ENCODE measurements around the gene TOR3A.

Gene TOR3A

DNA sequence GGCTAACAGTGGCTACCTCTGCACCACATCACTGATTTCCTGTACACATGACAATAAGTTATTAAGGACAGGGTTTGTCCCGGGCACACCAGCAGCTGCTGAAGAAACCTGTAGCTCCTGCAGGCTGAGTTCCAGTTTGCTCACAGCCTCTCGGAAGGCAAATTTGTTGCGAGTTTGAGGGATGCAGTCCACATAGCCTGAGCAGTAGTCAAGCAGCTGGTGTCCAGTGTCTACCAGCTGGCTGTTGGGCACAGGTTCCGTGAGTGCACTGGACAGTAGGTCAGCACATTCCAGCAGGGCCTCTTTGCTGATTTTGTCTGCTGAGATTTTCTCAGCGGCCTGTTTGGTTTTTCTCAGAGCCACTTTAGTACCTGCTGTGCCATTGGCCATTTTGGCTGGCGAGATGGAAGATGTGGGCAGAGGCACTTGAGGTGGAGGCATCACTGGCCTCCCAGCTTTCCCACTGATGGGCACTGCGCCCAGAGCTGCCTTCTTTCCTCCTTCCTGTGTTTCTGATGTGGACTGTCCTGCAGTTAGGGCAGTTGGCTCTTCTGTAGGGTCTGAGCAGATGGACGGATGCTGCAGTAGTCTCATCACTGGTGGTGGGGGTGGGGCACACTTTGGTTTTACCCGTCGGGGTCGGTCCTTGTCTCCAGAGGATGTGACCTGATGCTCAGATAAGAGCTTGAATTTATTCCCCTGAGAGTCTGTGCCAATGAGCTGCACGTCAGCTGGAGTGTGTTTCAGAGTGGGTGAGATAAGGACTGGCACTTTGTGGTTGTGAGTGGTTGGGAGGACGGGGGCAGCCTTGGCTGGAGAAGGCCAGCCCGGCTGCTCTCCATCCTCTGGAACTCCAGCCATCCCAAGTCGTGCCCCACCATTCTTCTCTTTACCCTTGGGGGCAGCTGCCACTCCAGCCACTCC, 26.1 kb downstream of the TOR3A start:
- Mint-ChIP-seq H3K27ac (peak overlapping the region; percentile 64), H3K36me3 (ENCODE audit: low read depth) (peaks cover 31% of the 10 kb centered on the region), H3K9me3 (no peaks in the 10 kb centered on the region), H3K4me3 (no peak overlapping the region), H3K27me3 (ENCODE audit: low read depth, poor library complexity) (no peaks in the 10 kb centered on the region), H3K4me1 (no peaks in the 10 kb centered on the region)
- DNase-seq, result no peak
- TF ChIP-seq, protein P1, sequence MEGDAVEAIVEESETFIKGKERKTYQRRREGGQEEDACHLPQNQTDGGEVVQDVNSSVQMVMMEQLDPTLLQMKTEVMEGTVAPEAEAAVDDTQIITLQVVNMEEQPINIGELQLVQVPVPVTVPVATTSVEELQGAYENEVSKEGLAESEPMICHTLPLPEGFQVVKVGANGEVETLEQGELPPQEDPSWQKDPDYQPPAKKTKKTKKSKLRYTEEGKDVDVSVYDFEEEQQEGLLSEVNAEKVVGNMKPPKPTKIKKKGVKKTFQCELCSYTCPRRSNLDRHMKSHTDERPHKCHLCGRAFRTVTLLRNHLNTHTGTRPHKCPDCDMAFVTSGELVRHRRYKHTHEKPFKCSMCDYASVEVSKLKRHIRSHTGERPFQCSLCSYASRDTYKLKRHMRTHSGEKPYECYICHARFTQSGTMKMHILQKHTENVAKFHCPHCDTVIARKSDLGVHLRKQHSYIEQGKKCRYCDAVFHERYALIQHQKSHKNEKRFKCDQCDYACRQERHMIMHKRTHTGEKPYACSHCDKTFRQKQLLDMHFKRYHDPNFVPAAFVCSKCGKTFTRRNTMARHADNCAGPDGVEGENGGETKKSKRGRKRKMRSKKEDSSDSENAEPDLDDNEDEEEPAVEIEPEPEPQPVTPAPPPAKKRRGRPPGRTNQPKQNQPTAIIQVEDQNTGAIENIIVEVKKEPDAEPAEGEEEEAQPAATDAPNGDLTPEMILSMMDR (IDR thresholded peaks at IDR 0.05), result no peak

DNA sequence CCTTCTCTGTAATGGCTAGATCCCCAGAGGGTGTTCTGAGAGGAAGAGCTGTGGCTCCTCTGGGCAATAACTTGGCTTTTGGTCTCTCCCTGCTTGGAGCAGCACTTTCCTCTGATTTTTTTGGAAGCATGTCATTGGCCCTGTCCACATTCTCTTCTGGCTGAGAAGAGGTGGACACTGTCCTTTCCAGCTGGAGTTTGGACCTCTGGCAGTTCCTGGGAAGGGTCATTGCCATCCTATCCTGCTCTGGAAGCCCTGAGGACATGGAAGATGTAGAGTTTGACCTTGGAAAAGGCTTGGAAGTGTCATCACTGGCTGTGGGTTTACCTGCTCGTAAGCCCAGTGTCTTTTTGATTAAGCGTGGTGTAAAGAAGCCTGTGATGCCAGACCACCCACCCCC, 26.8 kb downstream of the TOR3A start:
- H3K4me1 Mint-ChIP-seq, result no peaks in the 10 kb centered on the region
- TF ChIP-seq, protein P1 (IDR thresholded peaks at IDR 0.05), result no peak
- no peak overlapping the region for H3K4me3 Mint-ChIP-seq
- H3K27ac Mint-ChIP-seq, result no peak overlapping the region
- peaks cover 35% of the 10 kb centered on the region for H3K36me3 Mint-ChIP-seq (ENCODE audit: low read depth)
- DNase-seq, result no peak
- no peaks in the 10 kb centered on the region for H3K9me3 Mint-ChIP-seq
- no peaks in the 10 kb centered on the region for H3K27me3 Mint-ChIP-seq (ENCODE audit: low read depth, poor library complexity)

DNA sequence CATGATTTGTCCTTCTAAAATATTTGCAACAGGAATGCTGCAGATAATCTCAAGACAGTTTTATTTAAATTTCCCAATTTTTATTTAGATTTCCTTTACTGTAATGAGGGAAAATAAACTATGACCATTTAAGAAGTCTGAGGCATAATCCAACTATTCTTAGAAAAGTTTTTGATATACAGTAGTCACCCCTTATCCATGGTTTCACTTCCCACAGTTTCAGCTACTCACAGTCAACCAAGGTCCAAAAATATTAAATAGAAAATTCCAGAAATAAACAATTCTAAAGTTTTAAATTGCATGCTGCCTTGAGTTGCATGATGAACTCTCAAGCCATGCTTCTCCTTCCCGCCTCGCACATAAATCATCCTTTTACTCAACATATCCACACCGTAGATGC, 33.3 kb downstream of the TOR3A start:
- Mint-ChIP-seq H3K27ac (no peak overlapping the region), H3K9me3 (no peaks in the 10 kb centered on the region), H3K4me1 (peaks cover 6% of the 10 kb centered on the region), H3K36me3 (ENCODE audit: low read depth) (peaks cover 63% of the 10 kb centered on the region), H3K4me3 (no peak overlapping the region), H3K27me3 (ENCODE audit: low read depth, poor library complexity) (no peaks in the 10 kb centered on the region)
- TF ChIP-seq, protein P1 (IDR thresholded peaks at IDR 0.05), result no peak
- no peak for DNase-seq

DNA sequence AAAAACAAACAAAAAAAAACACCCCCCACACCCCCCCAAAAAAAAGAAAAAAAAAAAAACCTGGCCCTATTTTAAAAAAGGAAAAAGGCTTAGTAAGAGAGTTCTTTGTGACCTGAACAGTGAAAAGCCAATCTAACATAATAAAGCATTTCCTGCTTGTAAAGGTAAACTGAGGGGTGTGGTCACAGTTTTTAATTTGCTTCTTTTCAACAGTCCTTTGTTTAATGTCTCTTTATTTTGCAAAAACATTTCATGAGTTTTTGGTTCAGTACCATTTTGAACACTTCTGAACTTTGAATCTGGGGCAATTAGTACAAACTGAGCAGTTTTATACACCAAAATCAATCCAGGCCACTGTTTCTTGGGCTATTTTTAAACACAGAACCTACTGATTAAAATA, 37.6 kb downstream of the TOR3A start:
- Mint-ChIP-seq H3K27ac (peak overlapping the region; percentile 42), H3K9me3 (no peaks in the 10 kb centered on the region), H3K36me3 (ENCODE audit: low read depth) (peaks cover 49% of the 10 kb centered on the region), H3K4me3 (no peak overlapping the region), H3K4me1 (peaks cover 6% of the 10 kb centered on the region), H3K27me3 (ENCODE audit: low read depth, poor library complexity) (no peaks in the 10 kb centered on the region)
- no peak for DNase-seq
- TF ChIP-seq, protein P1 (IDR thresholded peaks at IDR 0.05), result no peak

DNA sequence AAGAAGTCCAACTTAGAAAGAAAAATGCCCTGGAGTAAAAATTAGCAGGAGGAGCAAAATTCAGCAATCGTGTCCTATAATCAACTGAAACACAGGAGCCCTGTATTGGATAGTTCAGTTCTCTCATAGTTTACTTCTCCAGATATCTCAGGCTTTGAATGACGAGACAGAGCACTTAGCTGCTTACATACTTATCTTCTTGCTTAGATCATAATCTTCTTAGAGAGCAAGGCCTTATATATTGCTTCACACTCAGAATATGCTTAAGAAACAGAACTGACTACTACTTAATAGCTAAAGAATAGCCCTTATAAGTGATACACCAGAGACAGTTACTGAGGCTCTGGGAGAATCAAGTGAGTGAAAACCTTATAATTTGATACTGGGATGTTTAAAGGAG, 38.9 kb downstream of the TOR3A start:
- H3K4me1 Mint-ChIP-seq, result peaks cover 6% of the 10 kb centered on the region
- no peaks in the 10 kb centered on the region for H3K27me3 Mint-ChIP-seq (ENCODE audit: low read depth, poor library complexity)
- H3K9me3 Mint-ChIP-seq, result no peaks in the 10 kb centered on the region
- H3K27ac Mint-ChIP-seq, result no peak overlapping the region
- peaks cover 52% of the 10 kb centered on the region for H3K36me3 Mint-ChIP-seq (ENCODE audit: low read depth)
- H3K4me3 Mint-ChIP-seq, result no peak overlapping the region
- DNase-seq, result no peak
- TF ChIP-seq, protein P1 (IDR thresholded peaks at IDR 0.05), result no peak

Data from nephron progenitor cell (in vitro differentiated cells).